Colon (tissue), 2 donors: ENCODE measurements around the gene GSK3A.
A peak's percentile ranks its signal among the peaks of the same experiment; 100 is the strongest.

Experiments used
- FAIRE-seq: peaks from 2 replicates; lab custom pipeline; 2012; peaks lifted over from hg19 to GRCh38; lab: Jason Lieb, UNC
- donor health status: control.
- donor health status: control.

GSK3A gene

DNA sequence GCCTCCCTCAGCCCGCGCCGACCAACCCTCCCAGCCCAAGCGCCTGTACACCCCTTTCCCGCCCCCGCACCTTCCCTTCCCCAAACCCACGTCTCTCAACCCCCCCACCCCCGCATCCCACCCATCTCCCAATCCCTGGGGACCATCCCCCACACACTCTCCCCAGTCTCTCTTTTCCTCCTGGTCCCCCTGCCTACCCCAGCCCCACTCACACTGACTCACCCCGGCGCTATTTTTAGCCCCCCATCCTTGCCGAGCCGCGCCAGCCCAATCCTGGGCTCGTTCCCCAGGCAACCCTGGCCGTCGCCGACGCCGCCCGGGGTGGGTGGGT is 38.4 kb upstream of the GSK3A start:
- FAIRE-seq = no peak

DNA sequence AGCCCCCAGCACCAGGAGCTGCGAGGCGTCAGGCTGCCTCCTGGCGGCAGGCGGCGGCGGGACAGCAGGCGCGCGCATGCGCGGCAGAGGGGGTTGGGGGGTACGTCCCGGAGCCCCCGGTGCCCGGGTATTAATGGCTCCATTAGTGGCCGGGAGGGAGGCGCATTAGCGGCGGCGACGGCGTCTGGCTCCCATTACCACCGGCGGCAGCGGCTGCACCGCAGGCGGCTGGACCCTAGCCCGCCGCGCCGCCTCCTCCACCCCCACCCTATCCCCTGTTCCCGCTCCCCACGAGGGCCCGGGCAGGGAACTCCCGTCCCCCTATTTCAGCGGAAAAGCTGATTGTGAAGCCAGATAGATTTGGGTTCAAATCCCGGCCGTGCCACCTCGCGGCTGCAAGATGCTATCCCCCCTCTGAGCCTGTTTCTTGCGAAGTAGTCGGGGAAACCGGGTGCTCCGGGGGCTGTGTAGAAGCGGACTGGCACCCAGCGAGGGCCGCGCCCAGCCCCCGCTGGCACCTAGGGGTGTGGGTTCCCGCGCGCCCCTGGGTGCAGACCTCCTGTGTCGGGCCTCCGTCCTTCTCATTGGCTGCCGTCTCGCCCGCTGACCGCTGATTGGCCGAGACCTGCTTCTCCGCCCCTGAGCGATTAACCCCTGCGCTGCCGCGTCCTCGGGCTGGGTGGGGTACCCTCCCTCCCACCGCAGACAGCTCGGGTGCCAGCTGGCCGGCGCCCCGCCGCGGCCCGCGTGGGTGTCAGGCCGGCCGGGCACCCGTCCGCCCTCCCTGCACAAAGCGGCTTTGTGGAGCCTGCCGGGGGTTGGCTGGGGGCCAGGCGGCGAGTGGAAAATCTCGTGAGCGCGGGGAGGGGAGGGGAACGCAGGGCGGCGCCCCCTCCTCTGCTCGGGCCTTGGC is 37.8 kb upstream of the GSK3A start:
- FAIRE-seq = no peak

DNA sequence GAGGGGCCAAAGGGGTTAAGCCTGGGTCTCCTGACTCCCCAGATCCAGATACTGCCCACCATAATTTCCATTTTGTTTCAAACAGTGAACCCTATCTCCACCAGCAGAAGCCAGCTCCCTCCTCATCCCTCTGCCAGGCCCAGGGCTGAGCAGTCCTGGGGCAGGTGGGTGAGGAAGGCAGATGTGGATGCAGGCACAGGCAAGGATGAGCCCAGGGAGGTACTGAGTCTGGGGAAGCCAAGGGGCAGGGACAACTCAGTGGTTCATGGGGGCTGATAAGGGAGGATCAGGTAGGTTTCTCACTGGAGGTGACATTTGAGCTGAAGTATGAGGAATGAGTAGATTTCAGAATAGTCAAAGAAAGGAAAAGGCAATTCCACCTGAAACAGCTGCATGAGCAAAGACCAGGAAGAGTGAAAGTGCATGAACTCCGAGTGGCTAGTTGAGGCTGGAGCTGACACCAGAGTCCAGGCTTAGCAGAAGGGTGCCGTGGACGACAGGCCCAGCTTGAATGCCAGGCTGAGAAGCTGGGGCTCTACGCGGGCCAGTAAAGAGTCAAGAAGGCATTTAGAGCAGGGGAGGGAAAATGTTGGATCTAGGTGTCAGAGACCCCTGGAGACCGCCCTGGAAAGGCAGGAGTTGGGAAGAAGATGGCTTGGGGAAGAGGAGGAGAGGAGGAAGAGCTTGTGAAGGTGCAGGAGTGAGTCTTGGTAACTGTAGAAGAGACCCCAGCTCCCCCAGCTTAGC is 36.9 kb upstream of the GSK3A start:
- no peak for FAIRE-seq

GRCh38 chr19:42278452-42279154 is 36.2 kb upstream of the GSK3A start:
- FAIRE-seq = no peak

GRCh38 chr19:42277821-42278451 is 35.5 kb upstream of the GSK3A start:
- no peak for FAIRE-seq

DNA sequence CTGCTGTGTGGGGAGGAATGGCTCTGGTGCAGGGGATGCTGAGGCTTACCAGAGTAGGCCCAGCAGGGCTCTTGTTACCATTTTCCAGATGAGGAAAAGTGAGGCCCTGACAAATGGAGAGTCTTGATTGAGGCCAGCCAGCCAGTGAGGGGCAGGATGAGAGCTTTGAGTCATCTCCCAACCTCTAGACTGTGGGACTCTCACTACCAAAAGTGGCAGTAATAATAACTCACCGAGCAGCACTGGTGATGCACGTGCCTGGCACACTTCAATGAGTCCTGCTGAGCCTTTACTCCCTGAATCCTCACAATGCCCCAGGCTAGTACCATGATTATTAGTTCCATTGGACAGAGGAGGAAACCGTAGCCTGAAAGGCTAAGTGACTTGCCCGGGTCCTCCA is 34.4 kb upstream of the GSK3A start:
- FAIRE-seq = no peak

GRCh38 chr19:42276284-42276683 is 33.9 kb upstream of the GSK3A start:
- no peak for FAIRE-seq

DNA sequence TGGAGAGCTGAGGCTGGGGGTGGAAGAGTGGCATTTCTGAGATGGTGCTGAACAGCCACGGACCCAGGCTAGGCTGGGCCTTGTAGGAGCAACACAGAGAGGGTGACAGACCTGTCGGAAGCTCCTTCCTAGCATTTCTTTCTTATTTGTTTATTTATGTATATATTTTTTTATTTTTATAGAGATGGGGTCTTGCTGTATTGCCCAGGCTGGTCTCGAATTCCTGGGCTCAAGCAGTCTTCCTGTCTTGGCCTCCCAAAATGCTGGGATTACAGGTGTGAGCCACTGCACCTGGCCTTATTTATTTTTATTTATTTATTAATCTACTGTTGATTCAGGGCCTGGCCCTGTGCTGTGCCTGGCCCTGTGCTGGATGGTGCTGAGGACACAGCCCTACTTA is 33.1 kb upstream of the GSK3A start:
- no peak for FAIRE-seq

DNA sequence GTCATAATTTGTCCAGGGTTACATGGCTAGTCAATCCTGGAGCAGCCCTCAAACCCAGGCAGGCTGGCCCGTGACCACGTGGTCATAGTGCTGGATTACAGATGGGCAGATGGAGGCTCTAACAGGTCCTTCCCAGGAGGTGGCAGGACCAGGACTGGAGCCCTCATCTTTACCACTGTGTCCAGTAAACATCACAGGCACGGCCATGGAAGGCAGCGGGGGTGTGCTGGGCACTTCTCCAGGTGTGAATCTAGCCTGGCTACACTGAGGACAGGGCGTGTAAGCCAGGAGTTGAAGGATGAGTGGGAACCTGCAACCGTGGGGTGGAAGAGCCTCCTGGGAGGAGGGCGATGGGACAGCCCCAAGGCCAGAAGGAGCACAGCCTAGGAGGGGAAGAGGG is 32.7 kb upstream of the GSK3A start:
- FAIRE-seq = no peak

DNA sequence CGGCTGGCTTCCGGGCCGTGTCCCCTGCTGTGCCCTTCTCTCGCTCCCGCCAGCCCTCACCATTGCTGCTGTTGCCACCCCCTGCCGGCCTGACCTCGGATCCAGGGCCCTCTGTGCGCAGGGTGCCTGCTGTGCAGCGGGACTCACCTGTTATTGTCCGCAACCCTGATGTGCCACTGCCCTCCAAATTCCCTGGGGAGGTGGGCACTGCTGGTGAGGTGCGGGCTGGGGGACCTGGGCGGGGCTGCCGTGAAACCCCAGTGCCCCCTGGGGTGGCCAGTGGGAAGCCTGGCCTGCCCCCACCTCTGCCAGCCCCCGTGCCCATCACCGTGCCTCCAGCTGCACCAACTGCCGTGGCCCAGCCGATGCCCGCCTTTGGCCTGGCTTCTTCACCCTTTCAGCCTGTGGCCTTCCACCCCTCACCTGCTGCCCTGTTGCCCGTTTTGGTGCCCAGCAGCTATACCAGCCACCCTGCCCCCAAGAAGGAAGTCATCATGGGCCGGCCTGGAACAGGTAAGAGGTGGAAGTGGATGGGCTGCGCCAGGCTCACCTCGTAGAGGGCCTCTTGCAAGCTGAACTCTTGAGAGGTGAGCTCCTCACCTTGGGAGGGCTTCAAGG is 31.8 kb upstream of the GSK3A start:
- FAIRE-seq = no peak

GRCh38 chr19:42273407-42274064 is 31.1 kb upstream of the GSK3A start:
- FAIRE-seq = no peak

GRCh38 chr19:42272989-42273406 is 30.6 kb upstream of the GSK3A start:
- no peak for FAIRE-seq

- no peak for FAIRE-seq
Measured at GRCh38 chr19:42272535-42272897, 30.1 kb upstream of the GSK3A start.

- FAIRE-seq = no peak
Measured at GRCh38 chr19:42271861-42272534, 29.6 kb upstream of the GSK3A start.

DNA sequence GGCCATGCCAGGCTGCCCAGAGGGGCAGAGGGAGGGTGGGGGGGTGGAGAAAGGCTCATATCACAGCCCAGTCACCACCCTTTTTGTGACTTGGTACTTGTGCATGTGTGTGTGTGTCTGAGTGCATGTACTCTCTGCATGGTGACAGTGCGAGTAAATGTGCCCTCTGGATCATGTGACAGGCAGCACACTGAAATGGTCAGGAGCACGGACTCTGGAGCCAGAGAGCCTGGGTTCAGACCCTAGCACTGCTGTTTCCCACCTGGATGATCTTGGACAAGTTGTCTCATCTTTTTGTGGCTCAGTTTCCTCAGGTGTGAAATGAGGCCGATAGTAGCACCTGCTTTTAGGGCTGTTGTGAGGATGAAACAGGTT is 28.6 kb upstream of the GSK3A start:
- FAIRE-seq = no peak

DNA sequence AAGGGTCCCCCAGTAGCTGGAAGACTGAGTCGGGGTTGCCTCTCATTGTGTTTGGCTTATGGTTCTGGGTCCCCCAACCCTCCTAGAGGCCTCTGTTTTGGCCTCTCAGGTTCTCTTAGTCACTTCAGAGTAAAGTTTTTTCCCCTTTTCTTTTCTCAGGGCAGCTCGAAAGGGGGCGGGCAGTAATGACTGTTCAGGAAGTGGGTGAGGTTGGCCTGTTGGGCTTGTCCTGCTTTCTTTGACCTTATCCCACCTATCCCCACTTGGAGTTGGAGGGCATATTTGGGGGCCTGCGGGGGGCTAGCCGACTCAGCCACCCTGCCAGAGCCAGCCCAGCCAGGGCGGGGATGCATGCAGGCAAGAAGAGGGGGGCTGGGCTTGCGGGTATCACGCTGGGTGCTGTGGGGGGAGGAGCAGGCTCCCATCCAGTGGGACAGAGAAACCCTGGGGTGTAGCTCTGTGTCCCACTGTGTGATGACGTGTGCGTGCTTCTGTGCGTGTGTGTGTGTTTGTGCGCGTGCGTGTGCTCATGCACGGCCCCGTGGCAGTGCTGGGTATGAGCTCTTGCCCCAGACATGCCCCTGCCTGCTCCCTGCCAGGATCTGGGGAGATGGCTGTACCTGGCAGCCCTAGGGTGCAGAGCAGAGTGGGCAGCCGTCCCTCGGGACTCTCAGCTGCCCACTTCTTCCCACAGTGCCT is 28.1 kb upstream of the GSK3A start:
- no peak for FAIRE-seq

GRCh38 chr19:42269478-42270345 is 27.3 kb upstream of the GSK3A start:
- FAIRE-seq = no peak

DNA sequence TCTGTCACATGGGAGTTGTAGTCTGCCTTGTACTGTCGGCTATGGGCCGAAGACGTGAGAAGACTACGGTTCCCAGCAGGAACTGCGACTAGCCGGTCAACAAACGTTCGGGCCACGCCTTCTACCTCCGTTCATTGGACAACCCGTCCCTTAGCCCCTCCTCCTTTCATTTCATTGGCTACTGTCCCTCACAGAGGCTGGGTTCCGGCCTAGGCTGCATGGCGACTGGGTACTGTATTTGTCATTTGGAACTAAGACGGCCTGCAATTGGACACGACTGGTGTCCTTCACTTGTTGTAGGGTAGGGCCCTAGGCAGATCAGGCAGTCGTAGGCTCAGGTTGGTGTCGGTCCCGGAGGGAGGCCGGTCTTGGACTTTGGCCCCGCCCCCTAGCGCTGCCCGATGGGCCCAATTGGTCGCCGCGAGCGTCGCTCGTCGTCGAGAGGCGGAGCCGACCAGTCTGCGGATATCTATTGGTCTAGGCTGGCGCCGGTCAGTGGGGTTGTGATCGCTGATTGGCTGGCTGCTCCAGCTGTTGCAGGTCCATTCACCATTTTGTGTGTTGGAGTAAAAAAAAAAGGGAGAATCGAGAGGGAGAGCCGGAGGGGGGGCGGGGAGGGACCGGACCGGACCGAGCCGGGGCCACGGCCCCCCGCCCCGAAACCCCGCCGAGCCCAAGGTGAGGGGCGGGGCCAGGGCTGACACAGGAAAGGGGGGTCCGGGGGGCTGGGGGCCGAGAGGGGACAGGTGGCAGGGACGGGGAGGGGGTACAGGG is 26.5 kb upstream of the GSK3A start, which contains the start of gene CIC:
Gene CIC (plus strand): TSS at position 549 of the 774 bp plus-strand sequence. CDS start 2,532 bp downstream, outside the sequence.
- FAIRE-seq = peak; percentile 94
